Brain microvascular endothelial cell (primary cell): Measurements from ENCODE around the gene ENPP7.
"Not testable (repeated sequence)": the region's sequence is repeated elsewhere in the genome, so short reads cannot be mapped to it uniquely, and the experiment has no call there.

Source experiments
- DNase-seq: peaks from one replicate; pipeline ENCODE4 v3.0.0-alpha.2; 2020
- H3K27ac ChIP-seq: fragments of 250-450 bp; sonication (Bioruptor Pico); 2 replicates; pipeline ENCODE4 v1.5.1; 2020; ENCODE audit warnings: mild to moderate bottlenecking, moderate library complexity
- H3K27me3 ChIP-seq: fragments of 250-450 bp; sonication (Bioruptor Pico); replicated peaks from 2 replicates; pipeline ENCODE4 v1.5.1; 2020; ENCODE audit warnings: mild to moderate bottlenecking
- H3K36me3 ChIP-seq: fragments of 250-450 bp; sonication (Bioruptor Pico); replicated peaks from 2 replicates; pipeline ENCODE4 v1.5.1; 2020; ENCODE audit warnings: mild to moderate bottlenecking
- H3K4me3 ChIP-seq: 2 replicates; pipeline ENCODE4 v1.5.1; 2011; ENCODE audit warnings: low read depth, mild to moderate bottlenecking, control low read depth, low read length, moderate library complexity
- in situ Hi-C: cut with HindIII; loops from 2 replicates; pipeline ENCODE4 v1.10.0; 2017; ENCODE audit warnings: low sequenced_read_pairs, low pct_ligation_motif_present
- TF ChIP-seq, protein P1 (sequence below): IDR thresholded peaks from 2 replicates; pipeline ENCODE4 v1.5.1; 2011; ENCODE audit warnings: low read depth, mild to moderate bottlenecking, moderate library complexity, low read length, control low read depth, inconsistent platforms; ENCODE audit errors: missing control alignments

The ENPP7 gene

GRCh38 chr17:79760197-79760906 lies 29.6 kb downstream of the ENPP7 start:
- no peak for DNase-seq
- H3K27me3 ChIP-seq = no peaks in the 10 kb centered on the region
- no peaks in the 10 kb centered on the region for H3K36me3 ChIP-seq
- H3K4me3 ChIP-seq = no peak overlapping the region
- no peak overlapping the region for H3K27ac ChIP-seq
- in situ Hi-C loops = no loop called here
- TF ChIP-seq, protein P1, sequence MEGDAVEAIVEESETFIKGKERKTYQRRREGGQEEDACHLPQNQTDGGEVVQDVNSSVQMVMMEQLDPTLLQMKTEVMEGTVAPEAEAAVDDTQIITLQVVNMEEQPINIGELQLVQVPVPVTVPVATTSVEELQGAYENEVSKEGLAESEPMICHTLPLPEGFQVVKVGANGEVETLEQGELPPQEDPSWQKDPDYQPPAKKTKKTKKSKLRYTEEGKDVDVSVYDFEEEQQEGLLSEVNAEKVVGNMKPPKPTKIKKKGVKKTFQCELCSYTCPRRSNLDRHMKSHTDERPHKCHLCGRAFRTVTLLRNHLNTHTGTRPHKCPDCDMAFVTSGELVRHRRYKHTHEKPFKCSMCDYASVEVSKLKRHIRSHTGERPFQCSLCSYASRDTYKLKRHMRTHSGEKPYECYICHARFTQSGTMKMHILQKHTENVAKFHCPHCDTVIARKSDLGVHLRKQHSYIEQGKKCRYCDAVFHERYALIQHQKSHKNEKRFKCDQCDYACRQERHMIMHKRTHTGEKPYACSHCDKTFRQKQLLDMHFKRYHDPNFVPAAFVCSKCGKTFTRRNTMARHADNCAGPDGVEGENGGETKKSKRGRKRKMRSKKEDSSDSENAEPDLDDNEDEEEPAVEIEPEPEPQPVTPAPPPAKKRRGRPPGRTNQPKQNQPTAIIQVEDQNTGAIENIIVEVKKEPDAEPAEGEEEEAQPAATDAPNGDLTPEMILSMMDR = no peak

- TF ChIP-seq, protein P1 = no peak
- in situ Hi-C loops = no loop called here
- Histone ChIP-seq H3K4me3 (no peak overlapping the region), H3K27ac (no peak overlapping the region), H3K27me3 (no peaks in the 10 kb centered on the region), H3K36me3 (no peaks in the 10 kb centered on the region)
- DNase-seq = no peak
Measured at GRCh38 chr17:79761894-79762589, 31.3 kb downstream of the ENPP7 start.

DNA sequence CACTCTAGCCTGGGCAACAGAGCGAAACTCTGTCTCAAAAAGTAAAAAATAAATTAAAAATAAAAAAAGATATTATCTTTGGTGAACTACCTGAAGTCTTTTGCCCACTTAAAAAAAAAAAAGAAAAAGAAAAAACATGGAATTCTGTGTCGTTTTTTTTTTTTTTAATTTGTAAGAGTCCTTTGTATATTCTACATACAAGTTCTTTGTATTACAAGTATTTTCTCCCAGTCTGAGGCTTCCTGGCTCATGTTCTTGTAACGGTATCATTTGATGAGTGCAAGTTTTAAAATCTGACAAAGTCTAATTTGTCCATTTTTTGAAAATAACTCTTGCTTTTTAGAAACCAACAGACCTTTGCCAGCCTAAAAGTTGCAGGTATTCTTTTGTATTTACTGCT lies 35.0 kb downstream of the ENPP7 start:
- no peak overlapping the region for H3K27ac ChIP-seq
- H3K4me3 ChIP-seq = no peak overlapping the region
- no peaks in the 10 kb centered on the region for H3K36me3 ChIP-seq
- DNase-seq = no peak
- TF ChIP-seq, protein P1 = no peak
- no peaks in the 10 kb centered on the region for H3K27me3 ChIP-seq
- in situ Hi-C loops = no loop called here

GRCh38 chr17:79769570-79770506 lies 39.1 kb downstream of the ENPP7 start:
- TF ChIP-seq, protein P1 = no peak
- no peak overlapping the region for H3K27ac ChIP-seq
- in situ Hi-C loops = no loop called here
- H3K4me3 ChIP-seq = no peak overlapping the region
- H3K36me3 ChIP-seq = no peaks in the 10 kb centered on the region
- peaks cover 7% of the 10 kb centered on the region for H3K27me3 ChIP-seq
- no peak for DNase-seq

- H3K4me3 ChIP-seq = no peak overlapping the region
- DNase-seq = no peak
- in situ Hi-C loops = no loop called here
- H3K27ac ChIP-seq = no peak overlapping the region
- no peaks in the 10 kb centered on the region for H3K36me3 ChIP-seq
- TF ChIP-seq, protein P1 = no peak
- H3K27me3 ChIP-seq = peaks cover 11% of the 10 kb centered on the region
Measured at GRCh38 chr17:79771276-79771675, 40.5 kb downstream of the ENPP7 start.

DNA sequence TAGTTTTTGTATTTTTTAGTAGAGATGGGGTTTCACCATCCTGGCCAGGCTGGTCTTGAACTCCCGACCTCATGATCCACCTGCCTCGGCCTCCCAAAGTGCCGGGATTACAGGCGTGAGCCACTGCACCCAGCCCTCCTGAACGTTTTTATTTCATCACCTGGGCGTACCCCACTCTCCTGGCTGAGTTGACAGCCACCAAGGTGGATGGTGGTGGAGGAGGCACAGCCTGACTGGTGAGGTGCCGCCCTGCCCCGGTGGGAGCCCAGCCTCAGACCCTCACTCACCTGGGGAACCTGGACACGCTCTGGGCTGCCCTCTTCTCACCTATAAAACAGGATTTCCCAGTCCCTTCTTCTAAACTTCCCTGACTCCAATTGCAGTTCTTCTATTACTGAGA lies 42.0 kb downstream of the ENPP7 start:
- H3K4me3 ChIP-seq, in situ Hi-C loops, H3K27ac ChIP-seq, DNase-seq, H3K36me3 ChIP-seq: not testable (repeated sequence)
- peaks cover 20% of the 10 kb centered on the region for H3K27me3 ChIP-seq
